HFF-Myc (cell line): ENCODE data around the gene SLC6A5.

Experiments
- DNase-seq: peaks from one replicate; pipeline ENCODE4 v3.0.0-alpha.2; 2011; ENCODE audit warnings: low read depth; ENCODE audit errors: extremely low read depth
- H3K4me3 ChIP-seq: replicated peaks from 2 replicates; pipeline ENCODE4 v1.5.1; 2011; ENCODE audit warnings: low read depth, mild to moderate bottlenecking, control low read depth, low read length
- TF ChIP-seq, protein P1 (sequence below): IDR thresholded peaks from 2 replicates; pipeline ENCODE4 v1.5.1; 2012; ENCODE audit warnings: mild to moderate bottlenecking, low read depth, low read length, control low read depth; ENCODE audit errors: missing control alignments

SLC6A5 gene

DNA sequence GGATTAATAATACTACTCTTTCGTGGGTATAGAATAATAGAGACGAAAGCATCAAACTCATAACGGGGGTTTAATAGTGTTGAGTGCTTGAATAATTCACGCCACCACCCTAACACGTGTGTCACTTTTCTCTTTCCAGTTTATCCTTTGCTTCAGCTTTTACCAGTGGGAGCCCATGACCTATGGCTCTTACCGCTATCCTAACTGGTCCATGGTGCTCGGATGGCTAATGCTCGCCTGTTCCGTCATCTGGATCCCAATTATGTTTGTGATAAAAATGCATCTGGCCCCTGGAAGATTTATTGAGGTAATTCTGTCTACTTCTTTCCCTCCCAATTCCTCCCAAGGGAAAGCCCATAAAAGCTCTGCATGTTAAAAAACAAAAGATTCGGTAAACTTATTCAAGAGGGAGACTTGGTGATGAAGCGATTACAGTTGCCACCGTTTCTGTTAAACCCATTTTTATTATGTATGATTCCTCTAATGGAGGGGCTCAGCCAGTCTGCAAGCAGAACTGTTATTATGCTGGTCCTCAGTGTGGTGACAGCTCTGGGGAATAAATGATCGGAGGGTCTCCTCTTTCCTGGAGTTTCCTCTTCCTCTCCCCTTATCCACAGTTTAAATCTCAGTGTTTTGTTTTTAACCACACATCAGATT lies 52.9 kb downstream of the SLC6A5 start:
- no peak overlapping the region for H3K4me3 ChIP-seq
- TF ChIP-seq, protein P1, sequence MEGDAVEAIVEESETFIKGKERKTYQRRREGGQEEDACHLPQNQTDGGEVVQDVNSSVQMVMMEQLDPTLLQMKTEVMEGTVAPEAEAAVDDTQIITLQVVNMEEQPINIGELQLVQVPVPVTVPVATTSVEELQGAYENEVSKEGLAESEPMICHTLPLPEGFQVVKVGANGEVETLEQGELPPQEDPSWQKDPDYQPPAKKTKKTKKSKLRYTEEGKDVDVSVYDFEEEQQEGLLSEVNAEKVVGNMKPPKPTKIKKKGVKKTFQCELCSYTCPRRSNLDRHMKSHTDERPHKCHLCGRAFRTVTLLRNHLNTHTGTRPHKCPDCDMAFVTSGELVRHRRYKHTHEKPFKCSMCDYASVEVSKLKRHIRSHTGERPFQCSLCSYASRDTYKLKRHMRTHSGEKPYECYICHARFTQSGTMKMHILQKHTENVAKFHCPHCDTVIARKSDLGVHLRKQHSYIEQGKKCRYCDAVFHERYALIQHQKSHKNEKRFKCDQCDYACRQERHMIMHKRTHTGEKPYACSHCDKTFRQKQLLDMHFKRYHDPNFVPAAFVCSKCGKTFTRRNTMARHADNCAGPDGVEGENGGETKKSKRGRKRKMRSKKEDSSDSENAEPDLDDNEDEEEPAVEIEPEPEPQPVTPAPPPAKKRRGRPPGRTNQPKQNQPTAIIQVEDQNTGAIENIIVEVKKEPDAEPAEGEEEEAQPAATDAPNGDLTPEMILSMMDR = no peak
- DNase-seq = no peak

DNA sequence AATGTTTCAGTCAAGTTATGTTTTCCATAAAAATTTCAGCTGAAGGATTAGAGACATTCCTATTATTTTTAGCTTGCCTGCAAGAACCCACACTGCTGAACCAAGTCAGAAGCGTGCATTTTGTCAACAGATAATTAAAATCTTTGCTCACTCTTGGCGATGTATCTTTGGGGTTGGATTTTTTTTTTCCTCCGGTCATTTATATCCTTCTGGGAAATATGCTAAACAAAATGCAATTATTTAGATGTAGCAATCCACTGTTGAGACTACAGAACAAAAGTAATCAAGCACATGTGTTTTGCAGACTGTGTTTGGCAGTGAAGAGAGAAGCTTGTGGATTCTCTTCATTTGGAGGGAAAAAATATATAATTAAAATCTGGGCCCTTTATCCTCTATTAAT lies 54.6 kb downstream of the SLC6A5 start:
- no peak overlapping the region for H3K4me3 ChIP-seq
- TF ChIP-seq, protein P1 = no peak
- no peak for DNase-seq

DNA sequence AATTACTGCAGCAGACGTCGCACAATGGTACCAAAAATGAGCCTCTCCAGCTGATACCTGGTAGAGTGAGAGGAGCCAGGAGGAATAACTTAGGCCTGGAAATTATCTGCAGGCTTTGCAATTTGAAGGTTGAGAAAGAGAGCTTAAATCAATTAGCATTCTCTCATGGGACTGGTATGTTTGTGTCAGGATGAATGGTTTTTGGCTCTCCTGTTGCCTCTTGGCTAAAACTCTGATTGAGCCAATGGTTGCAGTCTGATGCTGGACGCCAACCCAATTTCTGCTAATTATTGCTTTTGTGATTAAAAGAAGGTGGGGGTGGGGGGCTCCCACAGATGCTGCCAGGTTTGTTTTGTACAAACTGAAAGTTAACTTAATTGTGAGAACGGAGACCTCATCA lies 57.5 kb downstream of the SLC6A5 start:
- H3K4me3 ChIP-seq = no peak overlapping the region
- no peak for DNase-seq
- TF ChIP-seq, protein P1 = no peak

DNA sequence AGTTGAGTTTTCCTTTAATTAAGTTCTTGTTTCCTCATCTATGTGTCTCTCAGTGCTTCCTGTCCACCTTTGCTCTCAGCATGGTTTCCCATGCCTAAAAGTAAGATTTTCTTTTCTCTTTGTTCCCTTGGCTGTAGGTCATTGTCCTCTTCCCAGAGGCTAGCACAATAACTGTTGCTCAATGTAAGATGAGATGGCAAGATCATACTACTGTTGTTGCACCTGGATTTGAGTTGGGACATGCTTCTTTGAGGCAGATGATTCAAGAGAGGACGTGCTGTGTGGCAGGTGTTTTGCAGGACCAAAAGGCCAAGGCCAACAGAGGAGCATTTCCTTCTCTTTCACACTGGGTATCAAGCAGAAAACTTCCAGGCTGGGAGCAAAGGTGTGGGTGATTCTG lies 58.7 kb downstream of the SLC6A5 start:
- H3K4me3 ChIP-seq = no peak overlapping the region
- DNase-seq = no peak
- TF ChIP-seq, protein P1 = no peak

DNA sequence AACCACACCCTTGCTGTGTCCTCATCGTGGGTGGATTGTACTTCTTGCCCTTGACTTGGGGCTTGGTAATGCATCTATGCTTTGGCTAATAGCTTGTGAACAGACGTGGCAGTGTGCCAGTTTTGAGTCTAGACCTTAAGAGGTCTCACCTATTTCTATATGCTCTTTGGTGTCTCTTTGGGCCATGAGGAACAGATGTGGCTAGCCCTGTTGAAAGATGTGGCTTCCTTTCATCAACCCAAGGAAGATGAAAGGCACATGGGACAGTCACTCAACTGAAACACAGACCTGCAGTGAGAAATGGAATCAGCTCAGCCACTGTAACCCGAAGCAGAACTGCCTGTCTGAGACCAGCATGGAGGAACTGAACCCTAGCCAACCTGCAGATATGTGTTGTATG lies 62.0 kb downstream of the SLC6A5 start:
- TF ChIP-seq, protein P1 = no peak
- no peak for DNase-seq
- H3K4me3 ChIP-seq = no peak overlapping the region

DNA sequence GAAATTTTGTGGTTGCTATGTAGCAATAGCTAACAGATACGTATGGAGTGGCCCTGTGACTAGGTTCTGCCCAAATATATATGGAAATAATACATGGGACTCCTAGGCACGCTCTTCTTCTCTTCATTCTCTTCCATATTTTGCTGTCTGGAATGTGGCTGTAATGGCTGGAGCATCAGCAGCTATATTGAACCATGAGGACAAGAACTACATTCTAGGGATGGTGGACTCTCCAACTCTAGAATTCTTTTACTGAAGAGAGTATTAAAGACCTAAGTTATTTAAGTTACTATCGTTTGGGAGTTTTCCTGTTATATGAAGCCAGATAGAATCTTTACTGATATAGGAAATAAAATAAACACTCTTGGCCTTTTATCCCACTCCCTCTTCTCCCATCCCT lies 62.4 kb downstream of the SLC6A5 start:
- DNase-seq = no peak
- TF ChIP-seq, protein P1 = no peak
- H3K4me3 ChIP-seq = no peak overlapping the region
